Natural killer cell treated with Interleukin-12 subunit alpha and Interleukin-12 subunit beta and Interleukin-15 and Interleukin-18, amount 100 ng/mL, for 72 hours (primary cell): ENCODE results near the gene SLC1A5. TPM values are rescaled to one million over a fixed set of nuclear protein-coding genes. Genes with fewer than 3 reads are reported as not detected.
A peak's percentile ranks its signal among the peaks of the same experiment; 100 is the strongest.
"Not testable (repeated sequence)": the region's sequence is repeated elsewhere in the genome, so short reads cannot be mapped to it uniquely, and the experiment has no call there.

Experiments used
- ATAC-seq, 2 donors: fragments of 150-1000 bp; cut with Tn5 transposase in 1 of 2; sonication (Bioruptor Pico), chemical (Tn5 transposase) in 1 of 2; 2 replicates each; pipeline ENCODE4 v1.10.0; 2021
- DNase-seq: peaks from one replicate; pipeline ENCODE4 v3.0.0; 2022; ENCODE audit warnings: low spot score
- H3K27ac Mint-ChIP-seq, 2 donors: 1 replicate in 1 of 2; 2 replicates in 1 of 2; pipeline ENCODE4 v1.8.0; 2022; ENCODE audit warnings: mixed read lengths in 2 of 2, mild to moderate bottlenecking in 1 of 2, moderate library complexity in 1 of 2
- H3K27me3 Mint-ChIP-seq, 2 donors: 1 replicate in 1 of 2; 2 replicates in 1 of 2; pipeline ENCODE4 v1.8.0; 2022; ENCODE audit warnings: mixed read lengths in 2 of 2
- H3K36me3 Mint-ChIP-seq: one replicate; pipeline ENCODE4 v1.8.0; 2022; ENCODE audit warnings: mixed read lengths
- H3K4me1 Mint-ChIP-seq, 2 donors: 1 replicate in 1 of 2; 2 replicates in 1 of 2; pipeline ENCODE4 v1.8.0; 2022; ENCODE audit warnings: low read depth in 2 of 2, mixed read lengths in 2 of 2, mild to moderate bottlenecking in 1 of 2
- H3K4me3 Mint-ChIP-seq: one replicate; pipeline ENCODE4 v1.8.0; 2022; ENCODE audit warnings: mixed read lengths
- H3K9me3 Mint-ChIP-seq: 2 replicates; pipeline ENCODE4 v1.8.0; 2022; ENCODE audit warnings: mixed read lengths
- total RNA-seq, 2 donors: library from RNA; stranded (reverse); gene quantifications; one replicate each; pipeline ENCODE4 v1.2.3, GENCODE V29; 2022

The SLC1A5 gene
- total RNA-seq, 2 donors from 2014 or later = 215 to 269 TPM

DNA sequence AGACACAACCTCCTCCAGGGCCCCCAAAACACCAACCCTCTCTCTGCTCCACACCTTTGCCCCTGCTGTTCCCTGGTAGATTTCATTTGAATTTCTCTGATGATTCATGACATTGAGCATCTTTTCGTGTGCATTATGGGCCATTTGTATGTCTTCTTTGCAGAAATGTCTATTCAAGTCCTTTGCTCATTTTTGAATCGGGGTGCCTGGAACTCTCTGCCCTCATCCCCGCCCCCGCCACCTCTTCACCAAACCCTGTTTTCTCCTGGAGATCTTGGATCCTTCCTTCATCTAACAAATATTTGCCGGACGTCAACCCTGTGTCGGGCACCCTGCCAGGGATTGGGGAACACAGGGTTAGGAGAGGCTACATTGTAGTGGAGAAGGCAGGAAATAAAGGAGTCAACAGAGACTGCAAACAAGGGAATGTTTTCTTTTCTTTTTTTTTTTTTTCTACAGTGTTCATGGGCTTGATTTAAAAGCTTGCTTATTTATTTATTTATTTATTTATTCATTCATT lies 25.5 kb upstream of the SLC1A5 start:
- Mint-ChIP-seq H3K4me3 (no peak overlapping the region), H3K27me3 (peaks cover 0 to 2% of the 10 kb centered on the region in 2 donors), H3K36me3 (no peaks in the 10 kb centered on the region), H3K4me1 (no peaks in the 10 kb centered on the region), H3K27ac (no peak overlapping the region), H3K9me3 (no peaks in the 10 kb centered on the region)
- no peak for DNase-seq
- ATAC-seq = no peak

DNA sequence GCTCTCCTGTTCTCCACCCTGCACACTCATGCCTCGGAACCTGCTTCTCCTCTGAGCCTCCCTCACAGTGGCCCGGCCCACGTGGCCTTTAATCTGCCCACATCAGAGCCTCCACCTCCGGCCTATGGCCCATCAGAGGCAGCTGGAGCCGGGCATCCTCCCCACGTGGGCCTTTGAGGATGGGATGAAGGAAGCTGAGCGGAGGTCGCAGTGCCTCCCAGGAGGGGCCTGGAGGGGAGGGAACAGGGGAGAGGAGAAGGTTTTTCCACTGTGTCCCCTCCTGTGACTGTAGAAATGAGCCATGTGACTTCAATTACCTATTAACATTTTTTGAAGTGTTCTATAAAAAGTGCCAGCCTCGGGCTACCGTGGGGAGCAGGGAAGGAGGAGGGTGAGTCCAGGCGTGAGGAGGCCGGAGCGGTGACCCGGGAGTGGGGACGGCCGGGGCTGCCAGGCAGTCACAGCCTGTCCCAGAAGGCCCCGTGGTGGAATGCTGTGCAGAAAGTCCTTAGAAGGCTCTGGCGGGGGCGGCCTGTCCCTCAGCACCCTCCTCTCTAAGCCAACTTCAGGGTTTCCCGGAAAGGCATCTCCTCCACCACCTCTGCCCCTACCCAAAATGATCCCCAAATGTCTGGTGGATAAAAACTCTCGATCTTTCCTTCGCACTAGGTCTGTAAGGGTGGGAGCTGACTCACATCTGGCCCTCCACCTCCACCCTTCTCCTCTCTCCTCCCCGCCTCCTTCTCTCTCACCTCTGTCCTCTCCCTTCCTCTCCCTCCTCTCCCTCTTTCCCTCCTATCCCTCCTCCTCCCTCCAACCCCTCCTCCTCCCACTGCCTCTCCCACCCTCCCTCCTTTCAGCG lies 24.8 kb upstream of the SLC1A5 start:
- ATAC-seq (peak in 1 of 2 donors; percentile 32), DNase-seq (no peak)
- Mint-ChIP-seq H3K36me3 (no peaks in the 10 kb centered on the region), H3K9me3 (no peaks in the 10 kb centered on the region), H3K4me3 (no peak overlapping the region), H3K4me1 (no peaks in the 10 kb centered on the region), H3K27me3 (peaks cover 0 to 2% of the 10 kb centered on the region in 2 donors), H3K27ac (no peak overlapping the region)

DNA sequence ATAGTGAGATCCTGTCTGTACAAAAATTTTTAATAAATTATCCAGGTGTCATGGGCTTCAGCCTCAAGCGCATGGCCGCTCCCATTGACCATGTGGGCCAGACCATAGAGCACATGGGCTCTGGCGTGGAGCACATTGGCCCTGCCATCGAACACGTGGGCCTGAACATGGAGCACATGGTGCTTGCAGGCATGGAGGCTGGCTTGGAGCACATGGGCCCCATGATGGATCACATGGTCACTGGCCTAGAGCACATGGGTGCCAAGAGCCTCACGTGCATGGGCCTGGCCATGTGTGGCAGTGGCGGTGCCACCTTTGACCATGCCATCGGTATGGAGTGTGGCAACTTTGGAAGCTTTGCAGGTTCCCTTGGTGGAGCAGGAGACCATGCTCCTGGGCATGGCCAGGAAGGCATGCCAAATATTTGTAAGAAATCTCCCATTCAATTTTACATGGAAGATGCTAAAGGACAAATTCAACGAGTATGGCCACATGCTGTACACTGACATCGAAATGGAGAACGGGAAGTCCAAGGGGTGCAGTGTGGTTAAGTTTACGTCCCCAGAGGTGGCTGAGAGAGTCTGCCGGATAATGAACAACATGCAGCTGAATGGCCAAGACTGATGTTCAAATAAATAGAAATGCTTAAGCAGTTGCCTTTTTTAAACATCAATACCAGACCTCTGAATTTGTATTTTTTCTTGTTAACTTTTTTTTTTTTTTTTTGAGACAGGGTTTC lies 21.3 kb upstream of the SLC1A5 start:
- DNase-seq = no peak
- no peaks in the 10 kb centered on the region for H3K9me3 Mint-ChIP-seq
- H3K27me3 Mint-ChIP-seq = no peaks in the 10 kb centered on the region
- H3K27ac Mint-ChIP-seq = no peak overlapping the region
- H3K36me3 Mint-ChIP-seq = no peaks in the 10 kb centered on the region
- no peak for ATAC-seq
- no peak overlapping the region for H3K4me3 Mint-ChIP-seq
- H3K4me1 Mint-ChIP-seq = no peaks in the 10 kb centered on the region

DNA sequence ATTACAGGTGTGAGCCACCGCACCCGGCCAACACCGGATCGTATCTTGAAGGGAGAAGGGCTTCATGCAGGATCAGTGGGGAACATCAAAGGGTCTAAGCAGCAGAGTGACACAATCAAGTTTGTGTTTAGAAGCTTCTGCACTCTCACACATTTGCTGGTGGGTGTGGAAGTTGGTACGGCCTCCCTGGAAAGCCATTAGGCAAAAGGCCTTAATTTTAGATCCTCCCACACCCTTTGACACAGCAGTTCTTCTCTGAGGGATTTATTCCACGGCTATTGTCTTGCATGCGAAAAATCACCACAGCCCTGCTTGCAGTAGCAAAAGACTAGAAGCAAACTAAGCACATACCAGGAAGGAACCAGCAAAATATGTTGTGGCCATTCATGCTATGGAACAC lies 18.3 kb upstream of the SLC1A5 start:
- no peaks in the 10 kb centered on the region for H3K36me3 Mint-ChIP-seq
- DNase-seq (no peak), ATAC-seq (no peak)
- no peak overlapping the region for H3K4me3 Mint-ChIP-seq
- H3K27me3 Mint-ChIP-seq = no peaks in the 10 kb centered on the region
- H3K27ac Mint-ChIP-seq = no peak overlapping the region
- H3K4me1 Mint-ChIP-seq = no peaks in the 10 kb centered on the region
- no peaks in the 10 kb centered on the region for H3K9me3 Mint-ChIP-seq

GRCh38 chr19:46804432-46804831 lies 16.0 kb upstream of the SLC1A5 start:
- not testable (repeated sequence) for H3K4me3 Mint-ChIP-seq, H3K4me1 Mint-ChIP-seq, H3K27ac Mint-ChIP-seq, DNase-seq, H3K27me3 Mint-ChIP-seq, H3K36me3 Mint-ChIP-seq, ATAC-seq, H3K9me3 Mint-ChIP-seq

DNA sequence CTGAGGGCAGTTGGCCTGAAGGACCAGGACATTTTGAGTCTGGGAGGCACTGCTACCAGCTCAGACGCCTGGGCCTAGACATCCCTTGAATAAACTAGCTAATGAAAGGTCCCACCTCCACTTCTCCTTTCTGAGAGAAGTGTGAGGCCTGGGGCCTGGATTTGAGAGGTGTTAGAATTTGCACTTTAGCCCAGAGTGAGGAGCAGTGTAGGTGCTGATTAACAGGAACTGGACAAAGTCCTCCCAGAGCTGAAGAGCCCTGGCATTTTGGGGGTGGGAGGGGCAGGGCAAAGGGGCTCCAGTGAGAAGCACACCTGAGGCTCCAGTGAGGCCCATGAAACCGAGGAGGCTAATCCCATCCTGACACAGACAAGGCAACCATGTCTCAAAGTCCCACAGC lies 15.2 kb upstream of the SLC1A5 start:
- no peaks in the 10 kb centered on the region for H3K4me1 Mint-ChIP-seq
- H3K4me3 Mint-ChIP-seq = no peak overlapping the region
- H3K9me3 Mint-ChIP-seq = no peaks in the 10 kb centered on the region
- H3K27me3 Mint-ChIP-seq = no peaks in the 10 kb centered on the region
- no peak for DNase-seq
- H3K36me3 Mint-ChIP-seq = no peaks in the 10 kb centered on the region
- no peak overlapping the region for H3K27ac Mint-ChIP-seq
- no peak for ATAC-seq

GRCh38 chr19:46802152-46802551 lies 13.8 kb upstream of the SLC1A5 start:
- no peak overlapping the region for H3K27ac Mint-ChIP-seq

DNA sequence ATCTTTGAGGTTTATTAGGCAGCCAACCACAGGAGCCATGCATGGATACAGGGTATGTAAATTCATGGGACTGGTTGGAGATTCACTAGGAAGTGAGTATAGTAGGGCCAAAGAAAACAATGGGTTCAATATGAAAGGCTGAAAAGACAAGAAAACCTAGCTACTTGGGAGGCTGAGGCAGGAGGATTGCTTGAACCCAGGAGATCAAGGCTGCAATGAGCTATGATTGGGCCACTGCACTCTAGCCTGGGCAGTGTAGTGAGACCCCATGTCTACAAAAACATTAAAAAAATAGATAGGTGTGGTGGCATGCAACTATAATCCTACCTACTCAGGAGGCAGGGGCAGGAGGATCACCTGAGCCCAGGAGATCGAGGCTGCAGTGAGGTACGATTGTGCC lies 10.3 kb upstream of the SLC1A5 start:
- H3K4me1 Mint-ChIP-seq = no peaks in the 10 kb centered on the region
- ATAC-seq (no peak), DNase-seq (no peak)
- no peaks in the 10 kb centered on the region for H3K27me3 Mint-ChIP-seq
- H3K4me3 Mint-ChIP-seq = no peak overlapping the region
- H3K9me3 Mint-ChIP-seq = no peaks in the 10 kb centered on the region
- no peak overlapping the region for H3K27ac Mint-ChIP-seq
- no peaks in the 10 kb centered on the region for H3K36me3 Mint-ChIP-seq

More at GRCh38 chr19:46802152-46802551, 13.8 kb upstream of the SLC1A5 start:
- H3K4me1 Mint-ChIP-seq = no peaks in the 10 kb centered on the region
- ATAC-seq (no peak), DNase-seq (no peak)
- no peak overlapping the region for H3K4me3 Mint-ChIP-seq
- H3K27me3 Mint-ChIP-seq = no peaks in the 10 kb centered on the region
- no peaks in the 10 kb centered on the region for H3K9me3 Mint-ChIP-seq
- no peaks in the 10 kb centered on the region for H3K36me3 Mint-ChIP-seq

- no peaks in the 10 kb centered on the region for H3K36me3 Mint-ChIP-seq
- H3K9me3 Mint-ChIP-seq = no peaks in the 10 kb centered on the region
- DNase-seq (no peak), ATAC-seq (no peak)
- no peak overlapping the region for H3K27ac Mint-ChIP-seq
- H3K4me3 Mint-ChIP-seq = no peak overlapping the region
- no peaks in the 10 kb centered on the region for H3K4me1 Mint-ChIP-seq
- H3K27me3 Mint-ChIP-seq = no peaks in the 10 kb centered on the region
Measured at GRCh38 chr19:46797881-46798280, 9.5 kb upstream of the SLC1A5 start.

DNA sequence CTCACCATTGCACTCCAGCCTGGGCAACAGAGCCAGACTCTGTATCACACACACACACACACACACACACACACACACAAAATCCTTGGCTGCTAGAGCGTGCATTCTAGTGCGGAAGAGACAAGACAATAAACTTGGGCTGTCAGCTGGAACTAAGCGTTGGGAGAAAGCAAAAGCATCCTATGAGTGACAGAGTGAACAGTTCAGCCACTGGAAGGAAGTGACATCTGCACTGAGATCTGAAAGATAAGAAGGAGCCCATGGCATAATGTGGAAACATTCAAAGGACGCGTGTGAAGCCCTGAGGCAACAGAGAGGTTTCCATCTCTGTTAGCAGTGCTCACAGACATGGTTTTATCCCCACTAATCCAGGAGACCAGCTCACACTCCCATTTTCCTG lies 3.5 kb upstream of the SLC1A5 start:
- Mint-ChIP-seq H3K9me3 (no peaks in the 10 kb centered on the region), H3K27me3 (no peaks in the 10 kb centered on the region), H3K36me3 (no peaks in the 10 kb centered on the region), H3K4me3 (no peak overlapping the region), H3K4me1 (peaks cover 7 to 8% of the 10 kb centered on the region in 2 donors), H3K27ac (peak overlapping the region in 1 of 2 donors; percentile 16)
- no peak for ATAC-seq
- no peak for DNase-seq

GRCh38 chr19:46789371-46789770 lies 977 bp upstream of the SLC1A5 start:
- ATAC-seq (no peak), DNase-seq (no peak)
- peaks cover 12% of the 10 kb centered on the region for H3K36me3 Mint-ChIP-seq
- H3K4me3 Mint-ChIP-seq = peak overlapping the region; percentile 39
- no peaks in the 10 kb centered on the region for H3K27me3 Mint-ChIP-seq
- H3K9me3 Mint-ChIP-seq = no peaks in the 10 kb centered on the region
- peak overlapping the region; percentile 99 for H3K27ac Mint-ChIP-seq
- peaks cover 29 to 34% of the 10 kb centered on the region in 2 donors for H3K4me1 Mint-ChIP-seq

GRCh38 chr19:46788968-46789338 lies 559 bp upstream of the SLC1A5 start:
- DNase-seq (no peak), ATAC-seq (no peak)
- Mint-ChIP-seq H3K27me3 (no peaks in the 10 kb centered on the region), H3K9me3 (no peaks in the 10 kb centered on the region), H3K36me3 (peaks cover 16% of the 10 kb centered on the region), H3K4me1 (peaks cover 34 to 38% of the 10 kb centered on the region in 2 donors), H3K4me3 (peak overlapping the region; percentile 98), H3K27ac (peak overlapping the region; percentile 99)

GRCh38 chr19:46787331-46788261 lies 798 bp downstream of the SLC1A5 start:
- Mint-ChIP-seq H3K27ac (peak overlapping the region; percentile 99), H3K4me1 (peaks cover 44 to 50% of the 10 kb centered on the region in 2 donors), H3K36me3 (peaks cover 18% of the 10 kb centered on the region), H3K9me3 (no peaks in the 10 kb centered on the region), H3K4me3 (peak overlapping the region; percentile 98), H3K27me3 (no peaks in the 10 kb centered on the region)
- ATAC-seq = no peak
- DNase-seq = peak; percentile 67
